HL-60 (cell line): ENCODE measurements around the gene BTG1.

ENCODE experiments used
- POLR2AphosphoS5 ChIP-seq: IDR thresholded peaks from 2 replicates; pipeline ENCODE4 v1.6.1; 2012; ENCODE audit warnings: low read depth
- TF ChIP-seq, protein P1 (sequence below): IDR thresholded peaks from one replicate; pipeline ENCODE4 v1.5.1; 2011; ENCODE audit warnings: low read length, control low read depth, inconsistent platforms; ENCODE audit not compliant: insufficient read depth

GRCh38 chr12:92107621-92108131 lies 38.0 kb downstream of the BTG1 start:
- TF ChIP-seq POLR2AphosphoS5 = no peak
- TF ChIP-seq, protein P1, sequence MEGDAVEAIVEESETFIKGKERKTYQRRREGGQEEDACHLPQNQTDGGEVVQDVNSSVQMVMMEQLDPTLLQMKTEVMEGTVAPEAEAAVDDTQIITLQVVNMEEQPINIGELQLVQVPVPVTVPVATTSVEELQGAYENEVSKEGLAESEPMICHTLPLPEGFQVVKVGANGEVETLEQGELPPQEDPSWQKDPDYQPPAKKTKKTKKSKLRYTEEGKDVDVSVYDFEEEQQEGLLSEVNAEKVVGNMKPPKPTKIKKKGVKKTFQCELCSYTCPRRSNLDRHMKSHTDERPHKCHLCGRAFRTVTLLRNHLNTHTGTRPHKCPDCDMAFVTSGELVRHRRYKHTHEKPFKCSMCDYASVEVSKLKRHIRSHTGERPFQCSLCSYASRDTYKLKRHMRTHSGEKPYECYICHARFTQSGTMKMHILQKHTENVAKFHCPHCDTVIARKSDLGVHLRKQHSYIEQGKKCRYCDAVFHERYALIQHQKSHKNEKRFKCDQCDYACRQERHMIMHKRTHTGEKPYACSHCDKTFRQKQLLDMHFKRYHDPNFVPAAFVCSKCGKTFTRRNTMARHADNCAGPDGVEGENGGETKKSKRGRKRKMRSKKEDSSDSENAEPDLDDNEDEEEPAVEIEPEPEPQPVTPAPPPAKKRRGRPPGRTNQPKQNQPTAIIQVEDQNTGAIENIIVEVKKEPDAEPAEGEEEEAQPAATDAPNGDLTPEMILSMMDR = no peak
